Mesenchymal stem cell (in vitro differentiated cells and primary cell): Measurements from ENCODE around the gene PDXDC1.

Experiments
- DNase-seq: peaks from one replicate; pipeline ENCODE4 v3.0.0-alpha.2; 2013
- H2AFZ ChIP-seq: one replicate; pipeline ENCODE4 v1.6.1; 2013; ENCODE audit warnings: low read depth, mild to moderate bottlenecking, control low read depth, inconsistent platforms, low read length, moderate library complexity
- H2AK5ac ChIP-seq: 2 replicates; pipeline ENCODE4 v1.6.1; 2013; ENCODE audit warnings: low read length, moderate library complexity, mild to moderate bottlenecking, inconsistent platforms; ENCODE audit not compliant: severe bottlenecking
- H2BK120ac ChIP-seq: one replicate; pipeline ENCODE4 v1.6.1; 2013; ENCODE audit warnings: low read depth, mild to moderate bottlenecking, inconsistent platforms, low read length, moderate library complexity
- H2BK12ac ChIP-seq, 2 experiments: one replicate each; pipeline ENCODE4 v1.6.1; 2013; ENCODE audit warnings: inconsistent platforms in 2 of 2, low read length in 2 of 2, mild to moderate bottlenecking in 2 of 2, moderate library complexity in 2 of 2, control low read depth in 1 of 2
- H2BK15ac ChIP-seq: one replicate; pipeline ENCODE4 v1.6.1; 2013; ENCODE audit warnings: mild to moderate bottlenecking, low read depth, inconsistent platforms; ENCODE audit not compliant: poor library complexity, severe bottlenecking
- H2BK5ac ChIP-seq: 2 replicates; pipeline ENCODE4 v1.6.1; 2013; ENCODE audit warnings: low read depth, mild to moderate bottlenecking, low read length, control low read depth, inconsistent platforms; ENCODE audit not compliant: poor library complexity, severe bottlenecking
- H3K14ac ChIP-seq, 2 experiments: one replicate each; pipeline ENCODE4 v1.6.1; 2013; ENCODE audit warnings: inconsistent platforms in 2 of 2, low read length in 2 of 2, control low read depth in 1 of 2, mild to moderate bottlenecking in 1 of 2, moderate library complexity in 1 of 2
- H3K18ac ChIP-seq, 2 experiments: one replicate each; pipeline ENCODE4 v1.6.1; 2013; ENCODE audit warnings: inconsistent platforms in 2 of 2, low read length in 2 of 2, control low read depth in 1 of 2, low read depth in 1 of 2, mild to moderate bottlenecking in 1 of 2
- H3K23ac ChIP-seq, 2 experiments: one replicate each; pipeline ENCODE4 v1.6.1; 2013; ENCODE audit warnings: inconsistent platforms in 2 of 2, low read length in 2 of 2, mild to moderate bottlenecking in 2 of 2, moderate library complexity in 2 of 2, control low read depth in 1 of 2
- H3K27ac ChIP-seq: 2 replicates; pipeline ENCODE4 v1.5.1; 2013; ENCODE audit warnings: mild to moderate bottlenecking, moderate library complexity, low read length, control low read depth, inconsistent platforms; ENCODE audit not compliant: poor library complexity, severe bottlenecking
- H3K27me3 ChIP-seq, 2 experiments: 2 replicates each; pipeline versions ENCODE4 v1.6.1 to v1.7.0; 2013; ENCODE audit warnings: low read length in 2 of 2, mild to moderate bottlenecking in 2 of 2, moderate library complexity in 2 of 2, control low read depth in 1 of 2, inconsistent platforms in 1 of 2; ENCODE audit not compliant: control insufficient read depth in 1 of 2, insufficient read depth in 1 of 2
- H3K36me3 ChIP-seq, 2 experiments: 2 replicates each; pipeline versions ENCODE4 v1.6.1 to v1.7.0; 2013; ENCODE audit warnings: low read length in 2 of 2, control low read depth in 1 of 2, inconsistent platforms in 1 of 2, low read depth in 1 of 2, mild to moderate bottlenecking in 1 of 2; ENCODE audit not compliant: insufficient read depth in 2 of 2, control insufficient read depth in 1 of 2
- H3K4ac ChIP-seq, 2 experiments: one replicate each; pipeline ENCODE4 v1.6.1; 2013; ENCODE audit warnings: inconsistent platforms in 2 of 2, low read length in 2 of 2, mild to moderate bottlenecking in 2 of 2, moderate library complexity in 2 of 2, control low read depth in 1 of 2, low read depth in 1 of 2
- H3K4me1 ChIP-seq: 2 replicates; pipeline ENCODE4 v1.6.1; 2013; ENCODE audit warnings: low read depth, low read length, control low read depth; ENCODE audit not compliant: control insufficient read depth, insufficient read depth
- H3K4me2 ChIP-seq: 2 replicates; pipeline ENCODE4 v1.6.1; 2013; ENCODE audit warnings: low read length, mild to moderate bottlenecking, inconsistent platforms; ENCODE audit not compliant: poor library complexity, severe bottlenecking
- H3K4me3 ChIP-seq, 2 experiments: 2 replicates each; pipeline versions ENCODE4 v1.5.1 to v1.7.0; 2013; ENCODE audit warnings: low read length in 2 of 2, mild to moderate bottlenecking in 2 of 2, control low read depth in 1 of 2, low read depth in 1 of 2; ENCODE audit not compliant: insufficient read depth in 1 of 2
- H3K79me1 ChIP-seq: replicated peaks from 2 replicates; pipeline ENCODE4 v1.6.1; 2013; ENCODE audit warnings: mild to moderate bottlenecking, control low read depth, low read length, inconsistent platforms; ENCODE audit not compliant: poor library complexity, severe bottlenecking
- H3K9ac ChIP-seq: 2 replicates; pipeline ENCODE4 v1.7.0; 2013; ENCODE audit warnings: mild to moderate bottlenecking, low read length, moderate library complexity
- H3K9me3 ChIP-seq: 2 replicates; pipeline ENCODE4 v1.7.0; 2013; ENCODE audit warnings: mild to moderate bottlenecking, low read length; ENCODE audit not compliant: control insufficient read depth
- H4K8ac ChIP-seq: one replicate; pipeline ENCODE4 v1.6.1; 2013; ENCODE audit warnings: inconsistent platforms, mild to moderate bottlenecking, low read length, moderate library complexity
- H4K91ac ChIP-seq: one replicate; pipeline ENCODE4 v1.6.1; 2013; ENCODE audit warnings: mild to moderate bottlenecking, low read length, inconsistent platforms
- WGBS: methylation state at CpG from one replicate; pipeline ENCODE4 v1.1.7; 2013; ENCODE audit warnings: mixed read lengths; 5-methylcytosine and 5-hydroxymethylcytosine counted together

The PDXDC1 gene

GRCh38 chr16:15051387-15051951, 76.6 kb downstream of the PDXDC1 start:
- WGBS: over 99% methylated on average over 9 of the region's 9 CpGs
- H2BK12ac ChIP-seq: no peak overlapping the region

DNA sequence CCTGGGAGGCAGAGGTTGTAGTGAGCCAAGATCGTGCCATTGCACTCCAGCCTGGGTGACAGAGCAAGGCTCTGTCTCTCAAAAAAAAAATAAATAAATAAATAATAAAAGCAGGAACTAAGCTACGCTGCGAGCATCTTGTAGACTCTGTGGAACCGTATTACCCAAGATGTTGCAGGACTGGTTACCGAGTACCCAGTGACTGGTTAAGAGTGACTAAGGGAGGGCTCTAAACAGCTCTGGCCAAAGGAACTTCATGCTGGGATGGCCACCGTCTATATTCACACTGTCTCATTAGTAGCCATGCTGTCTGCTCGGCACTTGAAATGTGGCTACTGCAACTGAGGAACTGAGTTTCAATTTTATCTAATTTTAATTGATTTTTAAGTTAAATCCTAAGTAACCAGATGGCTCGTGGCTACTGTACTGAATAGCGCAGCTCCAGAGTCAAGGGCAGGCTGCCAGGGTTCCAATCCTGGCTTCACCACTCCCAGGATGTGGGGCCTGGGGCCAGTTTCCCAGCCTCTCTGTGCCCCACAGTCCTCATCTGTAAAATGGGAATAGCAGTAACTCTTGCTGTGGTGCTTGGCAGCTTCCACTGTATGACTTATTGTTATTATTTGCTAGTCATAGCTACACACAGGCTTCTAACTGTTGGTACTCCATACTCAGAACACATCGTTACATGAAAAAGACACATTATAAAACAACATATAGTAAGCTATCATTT, 78.1 kb downstream of the PDXDC1 start:
- Histone ChIP-seq H3K4me1 (peaks cover 8% of the 10 kb centered on the region), H2BK12ac (no peak overlapping the region), H3K4me2 (no peak overlapping the region), H3K79me1 (peaks cover 21% of the 10 kb centered on the region), H4K8ac (no peak overlapping the region), H2BK120ac (no peak overlapping the region), H3K27ac (no peak overlapping the region), H3K9me3 (no peaks in the 10 kb centered on the region), H2AK5ac (no peak overlapping the region), H3K36me3 (peaks cover 0 to 2% of the 10 kb centered on the region in 2 experiments), H2BK15ac (no peak overlapping the region), H4K91ac (no peak overlapping the region), H3K18ac (no peak overlapping the region), H3K4me3 (no peak overlapping the region), H3K4ac (no peak overlapping the region), H3K27me3 (no peaks in the 10 kb centered on the region), H2AFZ (no peak overlapping the region), H3K14ac (no peak overlapping the region), H2BK5ac (no peak overlapping the region), H3K9ac (peak overlapping the region; percentile 33), H3K23ac (no peak overlapping the region)
- no peak for DNase-seq
- 95% methylated on average over 8 of the region's 10 CpGs for WGBS

More at GRCh38 chr16:15051387-15051951, 76.6 kb downstream of the PDXDC1 start:
- H3K27ac ChIP-seq: no peak overlapping the region
- no peak for DNase-seq
- H3K9me3 ChIP-seq: no peaks in the 10 kb centered on the region
- H2BK15ac ChIP-seq: no peak overlapping the region
- H2AK5ac ChIP-seq: no peak overlapping the region
- no peak overlapping the region for H2AFZ ChIP-seq
- no peak overlapping the region for H3K9ac ChIP-seq
- no peak overlapping the region for H3K23ac ChIP-seq
- H3K4me2 ChIP-seq: no peak overlapping the region
- peaks cover 7% of the 10 kb centered on the region for H3K4me1 ChIP-seq
- H3K79me1 ChIP-seq: peaks cover 30% of the 10 kb centered on the region
- no peak overlapping the region for H3K4me3 ChIP-seq
- H4K8ac ChIP-seq: no peak overlapping the region
- no peak overlapping the region for H4K91ac ChIP-seq
- no peak overlapping the region for H2BK5ac ChIP-seq
- H3K27me3 ChIP-seq: no peaks in the 10 kb centered on the region
- H3K4ac ChIP-seq: no peak overlapping the region
- H3K18ac ChIP-seq: no peak overlapping the region
- H2BK120ac ChIP-seq: no peak overlapping the region
- peaks cover 11% of the 10 kb centered on the region in 2 experiments for H3K36me3 ChIP-seq
- H3K14ac ChIP-seq: no peak overlapping the region

GRCh38 chr16:15053904-15054303, 79.1 kb downstream of the PDXDC1 start:
- no peaks in the 10 kb centered on the region for H3K27me3 ChIP-seq
- no peak overlapping the region for H3K18ac ChIP-seq
- no peak overlapping the region for H2AK5ac ChIP-seq
- H2BK15ac ChIP-seq: no peak overlapping the region
- no peak overlapping the region for H3K23ac ChIP-seq
- H4K8ac ChIP-seq: no peak overlapping the region
- H3K14ac ChIP-seq: no peak overlapping the region
- H3K9me3 ChIP-seq: no peaks in the 10 kb centered on the region
- 95% methylated on average over 10 of the region's 10 CpGs for WGBS
- peak overlapping the region in 1 of 2 experiments; percentile 7 for H3K4ac ChIP-seq
- H3K4me1 ChIP-seq: peaks cover 8% of the 10 kb centered on the region
- H3K27ac ChIP-seq: no peak overlapping the region
- no peak overlapping the region for H2BK5ac ChIP-seq
- H2BK120ac ChIP-seq: peak overlapping the region; percentile 19
- peak overlapping the region in 1 of 2 experiments; percentile 95 for H3K4me3 ChIP-seq
- H2AFZ ChIP-seq: no peak overlapping the region
- DNase-seq: no peak
- no peak overlapping the region for H3K9ac ChIP-seq
- H3K36me3 ChIP-seq: peaks cover 4 to 5% of the 10 kb centered on the region in 2 experiments
- peak overlapping the region; percentile 80 for H4K91ac ChIP-seq
- no peak overlapping the region for H3K4me2 ChIP-seq
- H2BK12ac ChIP-seq: no peak overlapping the region
- H3K79me1 ChIP-seq: peaks cover 19% of the 10 kb centered on the region

GRCh38 chr16:15054357-15055140, 79.7 kb downstream of the PDXDC1 start:
- Histone ChIP-seq H2AFZ (no peak overlapping the region), H3K4me2 (peak overlapping the region; percentile 99), H2BK5ac (no peak overlapping the region), H3K14ac (no peak overlapping the region), H3K27ac (no peak overlapping the region), H3K18ac (no peak overlapping the region), H3K9me3 (no peaks in the 10 kb centered on the region), H2BK15ac (no peak overlapping the region), H2BK120ac (no peak overlapping the region), H2BK12ac (peak overlapping the region in 1 of 2 experiments; percentile 15), H3K9ac (peak overlapping the region; percentile 94), H3K79me1 (peaks cover 17% of the 10 kb centered on the region), H4K8ac (no peak overlapping the region), H3K4me1 (peaks cover 8% of the 10 kb centered on the region), H3K23ac (no peak overlapping the region), H3K4ac (peak overlapping the region; percentile 13 to 32), H3K4me3 (peak overlapping the region; percentile 92 to 95), H3K36me3 (peaks cover 6 to 11% of the 10 kb centered on the region in 2 experiments), H4K91ac (no peak overlapping the region), H2AK5ac (no peak overlapping the region), H3K27me3 (no peaks in the 10 kb centered on the region)
- WGBS: 91% methylated on average over 19 of the region's 19 CpGs
- no peak for DNase-seq
